ENCODE measurements around the gene SERPINB11. TPM values are rescaled to one million over a fixed set of nuclear protein-coding genes. Genes with fewer than 3 reads are reported as not detected.

Gene SERPINB11
- total and polyA plus RNA-seq, 4 donors = 0.47 TPM; not detected in 3

DNA sequence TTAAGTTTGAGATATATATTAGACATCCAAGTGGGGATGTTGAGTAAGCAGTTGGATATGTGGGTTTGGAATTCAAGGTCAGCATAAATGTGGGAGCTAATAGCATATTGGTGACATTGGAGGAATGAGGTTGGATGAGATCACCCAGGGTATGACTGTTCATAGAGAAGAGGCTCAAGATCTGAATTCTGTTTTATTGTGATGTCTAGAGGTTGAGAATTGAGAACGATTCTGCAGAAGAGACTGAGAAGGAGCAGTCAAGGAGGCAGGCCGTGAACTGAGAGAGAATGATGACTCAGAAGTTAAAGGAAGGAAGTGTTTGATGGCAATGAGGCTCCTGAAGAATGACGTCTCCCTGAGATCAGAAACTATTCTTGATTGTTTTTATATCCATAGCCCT, 5.9 kb downstream of the SERPINB11 start:
- H3K27ac ChIP-seq (ENCODE audit: low read depth in 1 of 2, low read length in 2 of 2) = no peak overlapping the region
- no peaks in the 10 kb centered on the region for H3K36me3 ChIP-seq (ENCODE audit: control insufficient read depth in 4 of 4, insufficient read depth in 3 of 4, low read depth in 1 of 4, low read length in 3 of 4)
- H3K27me3 ChIP-seq (ENCODE audit: control insufficient read depth in 4 of 4, insufficient read depth in 4 of 4, low read length in 3 of 4) = no peaks in the 10 kb centered on the region
- no peak overlapping the region for H3K9ac ChIP-seq (ENCODE audit: low read depth in 1 of 2, low read length in 2 of 2)
- H3K4me3 ChIP-seq (ENCODE audit: low read depth in 1 of 3, low read length in 3 of 3) = no peak overlapping the region
- 78% methylated on average over 3 of the region's 3 CpGs for WGBS
- TF ChIP-seq FOXA2 (IDR thresholded peaks at IDR 0.05) (no peak), GABPA (IDR thresholded peaks at IDR 0.05 in 1 of 2, conservative IDR thresholded peaks at IDR 0.05 in 1 of 2) (no peak), EGR1 (IDR thresholded peaks at IDR 0.05; ENCODE audit: low read depth in 2 of 2) (no peak), TAF1 (conservative IDR thresholded peaks at IDR 0.05) (no peak), HNF4G (IDR thresholded peaks at IDR 0.05) (no peak), HNF4A (conservative IDR thresholded peaks at IDR 0.05) (no peak), RAD21 (IDR thresholded peaks at IDR 0.05) (no peak), JUND (IDR thresholded peaks at IDR 0.05) (no peak), SP1 (IDR thresholded peaks at IDR 0.05) (no peak), FOXA1 (IDR thresholded peaks at IDR 0.05) (no peak), NR2F2 (IDR thresholded peaks at IDR 0.05) (no peak)
- TF ChIP-seq, protein P1, sequence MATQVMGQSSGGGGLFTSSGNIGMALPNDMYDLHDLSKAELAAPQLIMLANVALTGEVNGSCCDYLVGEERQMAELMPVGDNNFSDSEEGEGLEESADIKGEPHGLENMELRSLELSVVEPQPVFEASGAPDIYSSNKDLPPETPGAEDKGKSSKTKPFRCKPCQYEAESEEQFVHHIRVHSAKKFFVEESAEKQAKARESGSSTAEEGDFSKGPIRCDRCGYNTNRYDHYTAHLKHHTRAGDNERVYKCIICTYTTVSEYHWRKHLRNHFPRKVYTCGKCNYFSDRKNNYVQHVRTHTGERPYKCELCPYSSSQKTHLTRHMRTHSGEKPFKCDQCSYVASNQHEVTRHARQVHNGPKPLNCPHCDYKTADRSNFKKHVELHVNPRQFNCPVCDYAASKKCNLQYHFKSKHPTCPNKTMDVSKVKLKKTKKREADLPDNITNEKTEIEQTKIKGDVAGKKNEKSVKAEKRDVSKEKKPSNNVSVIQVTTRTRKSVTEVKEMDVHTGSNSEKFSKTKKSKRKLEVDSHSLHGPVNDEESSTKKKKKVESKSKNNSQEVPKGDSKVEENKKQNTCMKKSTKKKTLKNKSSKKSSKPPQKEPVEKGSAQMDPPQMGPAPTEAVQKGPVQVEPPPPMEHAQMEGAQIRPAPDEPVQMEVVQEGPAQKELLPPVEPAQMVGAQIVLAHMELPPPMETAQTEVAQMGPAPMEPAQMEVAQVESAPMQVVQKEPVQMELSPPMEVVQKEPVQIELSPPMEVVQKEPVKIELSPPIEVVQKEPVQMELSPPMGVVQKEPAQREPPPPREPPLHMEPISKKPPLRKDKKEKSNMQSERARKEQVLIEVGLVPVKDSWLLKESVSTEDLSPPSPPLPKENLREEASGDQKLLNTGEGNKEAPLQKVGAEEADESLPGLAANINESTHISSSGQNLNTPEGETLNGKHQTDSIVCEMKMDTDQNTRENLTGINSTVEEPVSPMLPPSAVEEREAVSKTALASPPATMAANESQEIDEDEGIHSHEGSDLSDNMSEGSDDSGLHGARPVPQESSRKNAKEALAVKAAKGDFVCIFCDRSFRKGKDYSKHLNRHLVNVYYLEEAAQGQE (IDR thresholded peaks at IDR 0.05) = no peak
- TF ChIP-seq, protein P2, sequence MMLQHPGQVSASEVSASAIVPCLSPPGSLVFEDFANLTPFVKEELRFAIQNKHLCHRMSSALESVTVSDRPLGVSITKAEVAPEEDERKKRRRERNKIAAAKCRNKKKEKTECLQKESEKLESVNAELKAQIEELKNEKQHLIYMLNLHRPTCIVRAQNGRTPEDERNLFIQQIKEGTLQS (IDR thresholded peaks at IDR 0.05) = no peak
- TF ChIP-seq, protein P3, sequence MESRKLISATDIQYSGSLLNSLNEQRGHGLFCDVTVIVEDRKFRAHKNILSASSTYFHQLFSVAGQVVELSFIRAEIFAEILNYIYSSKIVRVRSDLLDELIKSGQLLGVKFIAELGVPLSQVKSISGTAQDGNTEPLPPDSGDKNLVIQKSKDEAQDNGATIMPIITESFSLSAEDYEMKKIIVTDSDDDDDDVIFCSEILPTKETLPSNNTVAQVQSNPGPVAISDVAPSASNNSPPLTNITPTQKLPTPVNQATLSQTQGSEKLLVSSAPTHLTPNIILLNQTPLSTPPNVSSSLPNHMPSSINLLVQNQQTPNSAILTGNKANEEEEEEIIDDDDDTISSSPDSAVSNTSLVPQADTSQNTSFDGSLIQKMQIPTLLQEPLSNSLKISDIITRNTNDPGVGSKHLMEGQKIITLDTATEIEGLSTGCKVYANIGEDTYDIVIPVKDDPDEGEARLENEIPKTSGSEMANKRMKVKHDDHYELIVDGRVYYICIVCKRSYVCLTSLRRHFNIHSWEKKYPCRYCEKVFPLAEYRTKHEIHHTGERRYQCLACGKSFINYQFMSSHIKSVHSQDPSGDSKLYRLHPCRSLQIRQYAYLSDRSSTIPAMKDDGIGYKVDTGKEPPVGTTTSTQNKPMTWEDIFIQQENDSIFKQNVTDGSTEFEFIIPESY (IDR thresholded peaks at IDR 0.05) = no peak
- TF ChIP-seq, protein P4, sequence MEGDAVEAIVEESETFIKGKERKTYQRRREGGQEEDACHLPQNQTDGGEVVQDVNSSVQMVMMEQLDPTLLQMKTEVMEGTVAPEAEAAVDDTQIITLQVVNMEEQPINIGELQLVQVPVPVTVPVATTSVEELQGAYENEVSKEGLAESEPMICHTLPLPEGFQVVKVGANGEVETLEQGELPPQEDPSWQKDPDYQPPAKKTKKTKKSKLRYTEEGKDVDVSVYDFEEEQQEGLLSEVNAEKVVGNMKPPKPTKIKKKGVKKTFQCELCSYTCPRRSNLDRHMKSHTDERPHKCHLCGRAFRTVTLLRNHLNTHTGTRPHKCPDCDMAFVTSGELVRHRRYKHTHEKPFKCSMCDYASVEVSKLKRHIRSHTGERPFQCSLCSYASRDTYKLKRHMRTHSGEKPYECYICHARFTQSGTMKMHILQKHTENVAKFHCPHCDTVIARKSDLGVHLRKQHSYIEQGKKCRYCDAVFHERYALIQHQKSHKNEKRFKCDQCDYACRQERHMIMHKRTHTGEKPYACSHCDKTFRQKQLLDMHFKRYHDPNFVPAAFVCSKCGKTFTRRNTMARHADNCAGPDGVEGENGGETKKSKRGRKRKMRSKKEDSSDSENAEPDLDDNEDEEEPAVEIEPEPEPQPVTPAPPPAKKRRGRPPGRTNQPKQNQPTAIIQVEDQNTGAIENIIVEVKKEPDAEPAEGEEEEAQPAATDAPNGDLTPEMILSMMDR (IDR thresholded peaks at IDR 0.05; ENCODE audit: low read depth, low read length, missing input control) = no peak
- no peak for DNase-seq (ENCODE audit: low spot score)
- no peaks in the 10 kb centered on the region for H3K9me3 ChIP-seq (ENCODE audit: control insufficient read depth in 4 of 4, low read length in 3 of 4)
- no peaks in the 10 kb centered on the region for H3K4me1 ChIP-seq (ENCODE audit: control insufficient read depth in 4 of 4, insufficient read depth in 4 of 4, low read length in 3 of 4)

DNA sequence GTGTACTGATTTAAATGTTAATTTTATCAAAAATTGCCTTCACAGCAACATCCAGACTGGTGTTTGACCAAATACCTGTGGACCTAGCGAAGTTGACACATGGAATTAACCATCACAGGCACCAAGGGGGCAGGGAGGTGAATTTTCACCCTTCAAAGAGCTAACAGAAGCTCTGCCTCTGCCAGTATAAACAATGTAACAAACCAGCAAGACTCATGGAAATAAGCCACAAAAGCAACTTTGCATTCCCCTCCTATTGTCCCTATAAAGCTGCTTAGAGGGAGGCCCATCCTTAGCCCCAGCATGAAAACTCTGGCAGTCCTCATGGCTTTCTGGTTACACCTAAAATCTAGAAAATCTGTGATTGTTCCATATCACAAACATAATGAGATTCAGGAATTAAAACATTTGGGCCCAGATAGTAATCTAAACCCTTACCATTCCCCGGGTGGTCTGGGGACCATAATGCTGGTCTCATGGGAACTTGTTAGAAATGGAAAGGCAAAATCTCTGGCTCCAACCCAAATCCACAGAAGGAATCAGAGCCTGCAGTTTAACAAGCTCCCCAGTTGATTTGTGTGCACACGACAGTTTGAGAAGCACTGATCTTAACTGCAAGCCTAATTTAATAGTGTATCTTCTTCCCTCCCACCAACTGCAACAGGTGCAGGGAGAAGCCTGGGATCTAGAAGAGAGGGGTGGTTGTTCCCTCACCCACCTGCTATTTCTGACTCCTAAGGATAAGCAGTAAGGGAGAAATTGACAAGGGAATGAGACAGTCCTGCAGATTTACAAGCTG, 23.1 kb downstream of the SERPINB11 start:
- H3K27me3 ChIP-seq (ENCODE audit: control insufficient read depth in 4 of 4, insufficient read depth in 4 of 4, low read length in 3 of 4) = no peaks in the 10 kb centered on the region
- no peak overlapping the region for H3K27ac ChIP-seq (ENCODE audit: low read depth in 1 of 2, low read length in 2 of 2)
- WGBS = 49% methylated on average over 3 of the region's 3 CpGs
- no peaks in the 10 kb centered on the region for H3K9me3 ChIP-seq (ENCODE audit: control insufficient read depth in 4 of 4, low read length in 3 of 4)
- H3K36me3 ChIP-seq (ENCODE audit: control insufficient read depth in 4 of 4, insufficient read depth in 3 of 4, low read depth in 1 of 4, low read length in 3 of 4) = no peaks in the 10 kb centered on the region
- no peak for TF ChIP-seq HNF4G (IDR thresholded peaks at IDR 0.05)
- TF ChIP-seq, protein P1 (IDR thresholded peaks at IDR 0.05) = no peak
- H3K4me1 ChIP-seq (ENCODE audit: control insufficient read depth in 4 of 4, insufficient read depth in 4 of 4, low read length in 3 of 4) = peaks cover 0 to 3% (median 0%) of the 10 kb centered on the region in 4 donors
- no peak overlapping the region for H3K9ac ChIP-seq (ENCODE audit: low read depth in 1 of 2, low read length in 2 of 2)
- DNase-seq (ENCODE audit: low spot score) = no peak
- no peak overlapping the region for H3K4me3 ChIP-seq (ENCODE audit: low read depth in 1 of 3, low read length in 3 of 3)
